ENCODE results near the gene ROBO4.

ROBO4 gene

DNA sequence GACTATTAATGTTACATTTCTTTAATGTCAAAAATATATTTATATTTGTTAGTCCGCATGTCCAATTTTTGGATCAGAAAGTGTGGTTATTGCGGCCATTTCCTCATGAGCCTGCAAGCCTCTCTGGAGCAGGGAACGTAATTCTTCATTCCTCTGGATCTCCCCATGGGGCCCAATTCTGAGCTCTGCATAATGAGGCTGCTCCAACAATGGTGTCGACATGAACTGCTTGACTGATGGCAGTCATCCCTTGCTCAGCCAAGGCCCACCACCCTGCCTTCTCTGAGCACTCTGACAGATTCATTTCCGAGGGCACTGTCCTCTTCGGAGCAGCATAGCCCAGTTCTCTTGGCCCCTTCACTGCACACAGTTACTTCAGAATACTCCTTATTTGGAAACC is 41.3 kb upstream of the ROBO4 start:
- no peaks in the 10 kb centered on the region for H3K27me3 ChIP-seq (ENCODE audit: control insufficient read depth in 1 of 2, insufficient read depth in 1 of 2, low read length in 2 of 2)
- no peak overlapping the region for H2BK12ac ChIP-seq (ENCODE audit: low read length in 2 of 2)
- H4K8ac ChIP-seq (ENCODE audit: low read length), result no peak overlapping the region
- H3K36me3 ChIP-seq (ENCODE audit: control insufficient read depth in 1 of 2, insufficient read depth in 2 of 2, low read depth in 1 of 2, low read length in 2 of 2), result no peaks in the 10 kb centered on the region
- no peak overlapping the region for H3K27ac ChIP-seq (ENCODE audit: low read length, poor library complexity, severe bottlenecking)
- H3K4me2 ChIP-seq (ENCODE audit: low read length, poor library complexity, severe bottlenecking), result no peak overlapping the region
- no peak overlapping the region for H2AFZ ChIP-seq (ENCODE audit: low read depth, low read length)
- no peak overlapping the region for H4K91ac ChIP-seq (ENCODE audit: low read length)
- H3K14ac ChIP-seq (ENCODE audit: low read length in 2 of 2), result no peak overlapping the region
- no peaks in the 10 kb centered on the region for H3K79me1 ChIP-seq (replicated peaks; ENCODE audit: low read length, poor library complexity, severe bottlenecking)
- H2BK5ac ChIP-seq (ENCODE audit: low read depth, low read length, poor library complexity, severe bottlenecking), result no peak overlapping the region
- H3K18ac ChIP-seq (ENCODE audit: low read depth in 1 of 2, low read length in 2 of 2), result no peak overlapping the region
- H2BK15ac ChIP-seq (ENCODE audit: low read depth, poor library complexity, severe bottlenecking), result no peak overlapping the region
- no peak overlapping the region for H3K23ac ChIP-seq (ENCODE audit: low read length in 2 of 2)
- no peak overlapping the region for H3K9ac ChIP-seq (ENCODE audit: low read length)
- H3K4ac ChIP-seq (ENCODE audit: low read depth in 1 of 2, low read length in 2 of 2), result no peak overlapping the region
- H3K4me1 ChIP-seq (ENCODE audit: control insufficient read depth, insufficient read depth, low read depth, low read length), result peaks cover 4% of the 10 kb centered on the region
- WGBS, result 84% methylated on average over 6 of the region's 6 CpGs
- no peak overlapping the region for H3K4me3 ChIP-seq (ENCODE audit: insufficient read depth in 1 of 2, low read depth in 1 of 2, low read length in 2 of 2)
- H2AK5ac ChIP-seq (ENCODE audit: low read length, severe bottlenecking), result no peak overlapping the region
- DNase-seq, result no peak
- no peaks in the 10 kb centered on the region for H3K9me3 ChIP-seq (ENCODE audit: control insufficient read depth, low read length)
- no peak overlapping the region for H2BK120ac ChIP-seq (ENCODE audit: low read depth, low read length)

DNA sequence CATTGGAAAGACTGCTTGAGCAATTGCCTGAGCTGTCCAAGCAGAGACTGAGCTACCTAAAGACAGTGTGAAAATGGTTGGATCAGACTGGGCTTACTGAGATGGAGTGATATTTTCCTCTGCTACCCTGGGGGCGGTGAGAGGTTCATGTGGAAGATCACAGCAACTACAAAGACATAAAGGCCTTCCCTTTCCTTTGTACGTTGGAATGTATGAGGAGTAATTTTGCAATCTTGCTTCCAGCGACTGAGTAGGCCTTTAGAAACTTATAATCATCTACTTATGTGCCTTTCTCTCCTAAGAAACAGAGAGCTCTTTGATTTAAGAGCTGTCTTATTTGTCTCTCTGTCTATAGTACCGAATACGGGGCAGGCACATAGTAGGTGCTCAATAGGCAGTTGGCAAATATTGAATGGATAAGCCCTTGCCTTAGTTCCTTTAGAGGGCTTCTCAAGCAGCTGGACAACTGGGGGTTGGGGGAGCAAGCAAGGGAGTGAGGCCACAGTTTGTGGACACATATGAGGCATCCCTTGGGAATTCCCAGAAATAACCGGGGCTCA is 40.6 kb upstream of the ROBO4 start:
- WGBS, result 96% methylated on average over 3 of the region's 6 CpGs
- Histone ChIP-seq H3K4me1 (ENCODE audit: control insufficient read depth, insufficient read depth, low read depth, low read length) (peaks cover 4% of the 10 kb centered on the region), H3K14ac (ENCODE audit: low read length in 2 of 2) (no peak overlapping the region), H3K9me3 (ENCODE audit: control insufficient read depth, low read length) (no peaks in the 10 kb centered on the region), H3K4ac (ENCODE audit: low read depth in 1 of 2, low read length in 2 of 2) (no peak overlapping the region), H3K27ac (ENCODE audit: low read length, poor library complexity, severe bottlenecking) (no peak overlapping the region), H3K9ac (ENCODE audit: low read length) (no peak overlapping the region), H2AK5ac (ENCODE audit: low read length, severe bottlenecking) (no peak overlapping the region), H3K4me3 (ENCODE audit: insufficient read depth in 1 of 2, low read depth in 1 of 2, low read length in 2 of 2) (no peak overlapping the region), H4K8ac (ENCODE audit: low read length) (no peak overlapping the region), H2BK12ac (ENCODE audit: low read length in 2 of 2) (no peak overlapping the region), H3K23ac (ENCODE audit: low read length in 2 of 2) (no peak overlapping the region), H2BK15ac (ENCODE audit: low read depth, poor library complexity, severe bottlenecking) (no peak overlapping the region), H2BK5ac (ENCODE audit: low read depth, low read length, poor library complexity, severe bottlenecking) (no peak overlapping the region), H3K79me1 (replicated peaks; ENCODE audit: low read length, poor library complexity, severe bottlenecking) (no peaks in the 10 kb centered on the region), H3K27me3 (ENCODE audit: control insufficient read depth in 1 of 2, insufficient read depth in 1 of 2, low read length in 2 of 2) (no peaks in the 10 kb centered on the region), H2AFZ (ENCODE audit: low read depth, low read length) (no peak overlapping the region), H3K36me3 (ENCODE audit: control insufficient read depth in 1 of 2, insufficient read depth in 2 of 2, low read depth in 1 of 2, low read length in 2 of 2) (no peaks in the 10 kb centered on the region), H2BK120ac (ENCODE audit: low read depth, low read length) (no peak overlapping the region), H4K91ac (ENCODE audit: low read length) (no peak overlapping the region), H3K4me2 (ENCODE audit: low read length, poor library complexity, severe bottlenecking) (no peak overlapping the region), H3K18ac (ENCODE audit: low read depth in 1 of 2, low read length in 2 of 2) (no peak overlapping the region)
- no peak for DNase-seq

DNA sequence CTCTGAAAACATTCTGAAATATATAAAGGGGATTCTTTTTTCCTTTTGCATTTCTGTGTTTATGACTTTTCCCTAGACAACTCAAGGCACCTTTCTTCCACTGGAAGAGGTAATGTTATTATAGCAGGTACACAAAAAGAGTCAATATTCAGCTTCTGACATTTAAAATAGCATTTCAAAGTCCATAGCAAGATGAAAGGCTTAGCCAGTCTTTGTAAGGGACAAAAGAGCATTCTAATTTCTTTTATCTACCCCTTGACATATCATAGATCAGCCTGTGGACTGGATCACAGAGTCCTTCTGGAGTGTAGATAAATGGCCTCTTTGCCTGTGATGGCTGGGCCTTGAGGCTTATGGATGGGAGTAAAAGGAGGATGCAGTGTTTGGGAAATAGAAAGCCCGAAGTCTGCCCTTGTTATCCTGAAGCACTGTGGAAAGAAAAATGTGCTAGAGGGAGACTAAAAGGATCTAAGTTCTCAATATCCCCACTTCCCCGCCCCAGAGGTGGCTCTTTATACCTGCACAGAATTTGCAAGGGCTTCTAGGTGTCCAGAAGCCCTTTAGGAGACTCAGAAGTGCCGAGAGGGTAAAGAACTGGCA is 39.8 kb upstream of the ROBO4 start:
- no peak overlapping the region for H3K14ac ChIP-seq (ENCODE audit: low read length in 2 of 2)
- H3K18ac ChIP-seq (ENCODE audit: low read depth in 1 of 2, low read length in 2 of 2), result no peak overlapping the region
- peaks cover 4% of the 10 kb centered on the region for H3K4me1 ChIP-seq (ENCODE audit: control insufficient read depth, insufficient read depth, low read depth, low read length)
- H3K9ac ChIP-seq (ENCODE audit: low read length), result no peak overlapping the region
- peak overlapping the region; percentile 22 for H2AK5ac ChIP-seq (ENCODE audit: low read length, severe bottlenecking)
- H3K23ac ChIP-seq (ENCODE audit: low read length in 2 of 2), result no peak overlapping the region
- no peak overlapping the region for H3K4me3 ChIP-seq (ENCODE audit: insufficient read depth in 1 of 2, low read depth in 1 of 2, low read length in 2 of 2)
- no peak overlapping the region for H4K8ac ChIP-seq (ENCODE audit: low read length)
- H2BK120ac ChIP-seq (ENCODE audit: low read depth, low read length), result no peak overlapping the region
- H3K4ac ChIP-seq (ENCODE audit: low read depth in 1 of 2, low read length in 2 of 2), result no peak overlapping the region
- H3K27ac ChIP-seq (ENCODE audit: low read length, poor library complexity, severe bottlenecking), result no peak overlapping the region
- H2BK15ac ChIP-seq (ENCODE audit: low read depth, poor library complexity, severe bottlenecking), result no peak overlapping the region
- no peak overlapping the region for H2BK12ac ChIP-seq (ENCODE audit: low read length in 2 of 2)
- no peaks in the 10 kb centered on the region for H3K79me1 ChIP-seq (replicated peaks; ENCODE audit: low read length, poor library complexity, severe bottlenecking)
- DNase-seq, result no peak
- no peak overlapping the region for H4K91ac ChIP-seq (ENCODE audit: low read length)
- H2BK5ac ChIP-seq (ENCODE audit: low read depth, low read length, poor library complexity, severe bottlenecking), result no peak overlapping the region
- H3K4me2 ChIP-seq (ENCODE audit: low read length, poor library complexity, severe bottlenecking), result no peak overlapping the region
- 86% methylated on average over 3 of the region's 3 CpGs for WGBS
- H3K36me3 ChIP-seq (ENCODE audit: control insufficient read depth in 1 of 2, insufficient read depth in 2 of 2, low read depth in 1 of 2, low read length in 2 of 2), result no peaks in the 10 kb centered on the region
- H3K9me3 ChIP-seq (ENCODE audit: control insufficient read depth, low read length), result no peaks in the 10 kb centered on the region
- H3K27me3 ChIP-seq (ENCODE audit: control insufficient read depth in 1 of 2, insufficient read depth in 1 of 2, low read length in 2 of 2), result no peaks in the 10 kb centered on the region
- no peak overlapping the region for H2AFZ ChIP-seq (ENCODE audit: low read depth, low read length)

DNA sequence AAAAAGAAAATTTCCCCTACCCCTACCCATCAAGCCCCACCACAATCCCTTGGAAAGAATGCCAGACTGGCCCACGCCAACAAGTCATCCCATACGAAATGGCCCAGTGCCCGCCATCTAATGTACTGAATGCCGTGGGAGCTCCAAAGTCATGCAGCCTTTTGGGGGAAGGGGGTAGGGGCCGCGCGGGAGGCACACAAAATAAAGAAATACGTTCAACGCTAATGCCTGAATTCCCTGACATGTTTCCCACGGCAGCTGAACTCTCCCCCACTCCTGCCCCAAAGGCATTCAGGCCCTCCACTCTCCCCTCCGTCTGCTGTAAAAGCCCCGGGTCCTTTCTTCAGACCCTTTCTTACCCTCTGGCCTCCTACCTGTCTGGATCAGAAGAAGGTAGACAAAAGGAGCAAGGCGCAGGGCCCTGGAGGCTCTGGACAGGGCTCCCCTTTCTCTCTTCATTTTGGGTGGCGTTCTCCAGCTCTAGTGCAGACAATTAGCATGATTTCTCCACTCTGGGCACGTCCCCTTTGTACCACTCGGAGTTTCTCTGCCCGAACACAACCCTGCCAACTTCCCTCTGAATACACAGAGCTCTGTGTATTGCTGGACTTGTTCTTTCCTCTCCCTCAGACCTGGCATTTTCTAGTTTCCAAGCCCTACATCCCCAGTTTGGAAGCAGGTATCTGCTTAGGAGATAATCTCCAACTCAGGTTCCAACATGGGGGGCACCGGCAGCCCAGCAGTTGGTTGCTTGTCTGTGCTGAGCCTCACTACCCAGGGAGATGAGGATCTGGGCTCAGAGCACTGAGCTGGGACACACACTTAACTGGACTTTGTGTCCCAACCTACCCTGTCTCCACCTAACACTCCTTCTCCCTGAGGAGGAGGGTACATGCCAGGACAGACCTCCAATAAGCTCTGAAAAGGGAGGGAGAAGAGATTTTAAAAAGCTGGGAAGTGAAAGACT is 38.2 kb upstream of the ROBO4 start, which contains the start of gene HEPACAM:
HEPACAM (minus strand) TSS at position 500 of the 967 bp plus-strand sequence; CDS start at position 459, 41 bp downstream.
- H3K4me2 ChIP-seq (ENCODE audit: low read length, poor library complexity, severe bottlenecking), result no peak within 1 kb of the TSS
- H2BK12ac ChIP-seq (ENCODE audit: low read length in 2 of 2), result no peak within 1 kb of the TSS
- no peaks in the 10 kb centered on the region for H3K36me3 ChIP-seq (ENCODE audit: control insufficient read depth in 1 of 2, insufficient read depth in 2 of 2, low read depth in 1 of 2, low read length in 2 of 2)

More for the DNA sequence above, 38.2 kb upstream of the ROBO4 start, which contains the start of gene HEPACAM:
- no peak within 1 kb of the TSS for H4K91ac ChIP-seq (ENCODE audit: low read length)
- WGBS, result 93% methylated on average over 18 of the region's 18 CpGs
- H2BK5ac ChIP-seq (ENCODE audit: low read depth, low read length, poor library complexity, severe bottlenecking), result no peak within 1 kb of the TSS
- H3K4me3 ChIP-seq (ENCODE audit: insufficient read depth in 1 of 2, low read depth in 1 of 2, low read length in 2 of 2), result no peak within 1 kb of the TSS
- no peak within 1 kb of the TSS for H3K23ac ChIP-seq (ENCODE audit: low read length in 2 of 2)
- no peak within 1 kb of the TSS for H3K4ac ChIP-seq (ENCODE audit: low read depth in 1 of 2, low read length in 2 of 2)
- H2AK5ac ChIP-seq (ENCODE audit: low read length, severe bottlenecking), result peak within 1 kb of the TSS; percentile 78
- peak within 1 kb of the TSS; percentile 68 for H3K27ac ChIP-seq (ENCODE audit: low read length, poor library complexity, severe bottlenecking)
- H3K4me1 ChIP-seq (ENCODE audit: control insufficient read depth, insufficient read depth, low read depth, low read length), result peaks cover 4% of the 10 kb centered on the region
- no peak within 1 kb of the TSS for H2BK15ac ChIP-seq (ENCODE audit: low read depth, poor library complexity, severe bottlenecking)
- H3K79me1 ChIP-seq (replicated peaks; ENCODE audit: low read length, poor library complexity, severe bottlenecking), result no peaks in the 10 kb centered on the region
- H3K14ac ChIP-seq (ENCODE audit: low read length in 2 of 2), result no peak within 1 kb of the TSS
- DNase-seq, result no peak
- no peak within 1 kb of the TSS for H2BK120ac ChIP-seq (ENCODE audit: low read depth, low read length)
- no peak within 1 kb of the TSS for H3K18ac ChIP-seq (ENCODE audit: low read depth in 1 of 2, low read length in 2 of 2)
- no peak within 1 kb of the TSS for H3K9ac ChIP-seq (ENCODE audit: low read length)
- no peak within 1 kb of the TSS for H4K8ac ChIP-seq (ENCODE audit: low read length)
- no peak within 1 kb of the TSS for H2AFZ ChIP-seq (ENCODE audit: low read depth, low read length)
- no peaks in the 10 kb centered on the region for H3K27me3 ChIP-seq (ENCODE audit: control insufficient read depth in 1 of 2, insufficient read depth in 1 of 2, low read length in 2 of 2)
- H3K9me3 ChIP-seq (ENCODE audit: control insufficient read depth, low read length), result no peaks in the 10 kb centered on the region
